HepG2 (cell line): Measurements from ENCODE around the gene LRR1. TPM values are rescaled to one million over a fixed set of nuclear protein-coding genes. Genes with fewer than 3 reads are reported as not detected.

Experiments used
- GTF3A ChIP-seq: sonication (generic); formaldehyde crosslinking; conservative IDR thresholded peaks from 2 replicates; pipeline ENCODE4 v1.4.0; 2020; ENCODE audit warnings: mild to moderate bottlenecking, missing genetic modification reagents
- HDAC2 ChIP-seq: sonication (generic); formaldehyde crosslinking; IDR thresholded peaks from 2 replicates; pipeline ENCODE4 v1.4.0; 2020; ENCODE audit warnings: missing genetic modification reagents
- HOXA9 ChIP-seq: sonication (generic); formaldehyde crosslinking; IDR thresholded peaks from 2 replicates; pipeline ENCODE4 v1.8.1; 2022; ENCODE audit warnings: missing genetic modification reagents, mild to moderate bottlenecking, moderate library complexity, borderline replicate concordance
- KIAA2018 ChIP-seq: sonication (generic); formaldehyde crosslinking; IDR thresholded peaks from 2 replicates; pipeline ENCODE4 v1.5.0; 2020; ENCODE audit warnings: mild to moderate bottlenecking, missing genetic modification reagents, borderline replicate concordance
- MXI1 ChIP-seq: IDR thresholded peaks from 3 replicates; pipeline ENCODE4 v1.6.1; 2012; ENCODE audit warnings: low read depth, low read length, inconsistent platforms, borderline replicate concordance
- NFKBIZ ChIP-seq: IDR thresholded peaks from 2 replicates; pipeline ENCODE4 v1.6.1; 2018; ENCODE audit warnings: missing genetic modification reagents, missing compliant biosample characterization
- PAX8 ChIP-seq: sonication (generic); formaldehyde crosslinking; IDR thresholded peaks from 2 replicates; pipeline ENCODE4 v1.8.0; 2022; ENCODE audit warnings: mild to moderate bottlenecking, missing genetic modification reagents, borderline replicate concordance
- RBFOX2 ChIP-seq: fragments of 200-400 bp; formaldehyde crosslinking; IDR thresholded peaks from 2 replicates; pipeline ENCODE4 v1.6.1; 2017; ENCODE audit warnings: low read depth, mild to moderate bottlenecking, low read length
- ZBTB42 ChIP-seq: sonication (generic); formaldehyde crosslinking; IDR thresholded peaks from 2 replicates; pipeline ENCODE4 v1.5.0; 2020; ENCODE audit warnings: mild to moderate bottlenecking, missing genetic modification reagents
- ZFP36L2 ChIP-seq: sonication (generic); formaldehyde crosslinking; IDR thresholded peaks from 2 replicates; pipeline ENCODE4 v1.4.0; 2020; ENCODE audit warnings: missing genetic modification reagents
- ZNF234 ChIP-seq: sonication (generic); formaldehyde crosslinking; conservative IDR thresholded peaks from 2 replicates; pipeline ENCODE4 v1.5.1; 2020; ENCODE audit warnings: mild to moderate bottlenecking, missing genetic modification reagents
- ZNF296 ChIP-seq: sonication (generic); formaldehyde crosslinking; conservative IDR thresholded peaks from 2 replicates; pipeline ENCODE4 v1.5.0; 2020; ENCODE audit warnings: mild to moderate bottlenecking, missing genetic modification reagents
- ZNF34 ChIP-seq: sonication (generic); formaldehyde crosslinking; IDR thresholded peaks from 2 replicates; pipeline ENCODE4 v1.4.0; 2020; ENCODE audit warnings: mild to moderate bottlenecking, missing genetic modification reagents, borderline replicate concordance
- ZNF614 ChIP-seq: IDR thresholded peaks from 2 replicates; pipeline ENCODE4 v1.6.1; 2018; ENCODE audit warnings: missing biosample characterization, missing genetic modification reagents, inconsistent platforms, borderline replicate concordance
- ZZZ3 ChIP-seq: sonication (generic); formaldehyde crosslinking; IDR thresholded peaks from 2 replicates; pipeline ENCODE4 v1.4.0; 2020; ENCODE audit warnings: missing genetic modification reagents, mild to moderate bottlenecking, borderline replicate concordance
- polyA plus RNA-seq, 8 experiments: library from polyadenylated mRNA; depleted of rRNA in 3 of 8; stranded (reverse) in 7 of 8; unstranded in 1 of 8; fragments of >200 nt; fragmentation: Illumina TruSeq in 4 of 8; extraction: Trizol in 4 of 8; gene quantifications; 2 replicates each; pipeline versions ENCODE4 v1.2.1 to v1.2.3, GENCODE V29; 2011 to 2016; ENCODE audit warnings: low read depth in 4 of 8, missing spikeins in 1 of 8, mixed read lengths in 1 of 8; ENCODE audit not compliant: insufficient read depth in 1 of 8
- total RNA-seq, 5 experiments: library from RNA; depleted of rRNA; stranded (reverse); fragments of >200 nt; fragmentation: Illumina TruSeq; extraction: Trizol; gene quantifications; 2 replicates each; pipeline ENCODE4 v1.2.3, GENCODE V29; 2016; ENCODE audit warnings: low read depth in 1 of 5
- TF ChIP-seq, protein P1 (sequence below): sonication (generic); formaldehyde crosslinking; IDR thresholded peaks from 2 replicates; pipeline ENCODE4 v1.4.0; 2020; ENCODE audit warnings: missing genetic modification reagents, borderline replicate concordance

LRR1 gene
- total and polyA plus RNA-seq, 2 of the 13 experiments (the other 11 are each of a cell fraction or from before 2014, with no cell fraction given), result 7.0 to 36.2 TPM

DNA sequence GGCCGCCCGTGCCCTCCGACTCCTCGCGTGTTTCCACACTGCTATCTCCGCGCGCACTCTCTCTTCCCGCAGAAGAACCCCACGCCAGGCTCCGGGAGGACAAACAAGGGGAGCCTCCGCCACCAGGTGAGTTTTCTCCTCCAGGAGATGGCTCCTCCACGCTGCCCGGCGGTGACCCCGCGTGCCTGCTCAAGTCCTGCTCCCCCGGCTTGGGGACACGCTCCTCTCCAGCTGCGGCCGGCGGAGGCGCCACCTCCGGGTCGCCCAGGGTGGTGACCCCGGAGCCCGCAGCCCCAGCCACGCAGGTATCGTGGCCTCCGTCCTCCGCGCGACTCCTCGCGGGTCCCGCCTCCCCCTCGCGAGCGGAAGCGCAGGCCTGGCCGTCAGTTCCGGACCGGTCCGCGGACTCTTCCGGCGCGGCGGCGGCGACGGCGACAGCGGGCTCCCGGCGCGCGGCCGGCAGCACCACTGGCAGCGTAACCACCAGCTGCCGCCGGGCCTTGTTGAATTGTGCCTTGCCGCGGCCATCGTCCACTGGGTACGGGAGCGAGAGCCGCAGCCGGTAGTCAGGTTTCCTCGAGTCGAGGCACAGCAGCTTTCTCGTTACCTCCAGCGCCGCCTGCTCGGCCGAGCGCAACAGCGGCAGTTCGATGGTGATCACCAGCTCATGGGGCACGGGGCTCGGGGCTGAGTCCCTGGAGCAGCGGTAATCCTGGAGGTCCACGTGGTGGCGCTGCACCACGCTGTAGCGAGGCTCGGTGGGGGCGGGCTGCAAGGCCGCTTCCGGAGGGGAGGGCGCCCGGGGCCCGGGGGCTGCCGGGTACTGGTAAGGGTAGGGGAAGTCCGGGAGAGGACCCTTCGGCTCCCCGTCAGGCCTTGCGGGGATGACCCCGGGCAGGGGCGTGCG, 35.2 kb downstream of the LRR1 start (continued):
- TF ChIP-seq GTF3A (CRISPR knock-in tag) (peak; percentile 90; the same call in 1 of the 2 replicates), RBFOX2 (peak; percentile 97), KIAA2018 (CRISPR knock-in tag) (no peak; the same call in 1 of the 2 replicates), MXI1 (peak; percentile 76; the same call in 2 of the 3 replicates), ZNF614 (no peak), NFKBIZ (CRISPR knock-in tag) (no peak), ZNF234 (no peak), ZZZ3 (CRISPR knock-in tag) (no peak), ZNF34 (CRISPR knock-in tag) (0 out of 2 replicates have a peak, but pooled peaks have one; percentile 29), ZBTB42 (CRISPR knock-in tag) (peak; percentile 58; the same call in 1 of the 2 replicates), PAX8 (CRISPR knock-in tag) (peak; percentile 25; the same call in 1 of the 2 replicates), HOXA9 (peak; percentile 79), ZNF296 (CRISPR knock-in tag) (peak; percentile 79; the same call in 1 of the 2 replicates), ZFP36L2 (CRISPR knock-in tag) (no peak), HDAC2 (CRISPR knock-in tag) (peak; percentile 48; the same call in 1 of the 2 replicates)
- TF ChIP-seq, protein P1, sequence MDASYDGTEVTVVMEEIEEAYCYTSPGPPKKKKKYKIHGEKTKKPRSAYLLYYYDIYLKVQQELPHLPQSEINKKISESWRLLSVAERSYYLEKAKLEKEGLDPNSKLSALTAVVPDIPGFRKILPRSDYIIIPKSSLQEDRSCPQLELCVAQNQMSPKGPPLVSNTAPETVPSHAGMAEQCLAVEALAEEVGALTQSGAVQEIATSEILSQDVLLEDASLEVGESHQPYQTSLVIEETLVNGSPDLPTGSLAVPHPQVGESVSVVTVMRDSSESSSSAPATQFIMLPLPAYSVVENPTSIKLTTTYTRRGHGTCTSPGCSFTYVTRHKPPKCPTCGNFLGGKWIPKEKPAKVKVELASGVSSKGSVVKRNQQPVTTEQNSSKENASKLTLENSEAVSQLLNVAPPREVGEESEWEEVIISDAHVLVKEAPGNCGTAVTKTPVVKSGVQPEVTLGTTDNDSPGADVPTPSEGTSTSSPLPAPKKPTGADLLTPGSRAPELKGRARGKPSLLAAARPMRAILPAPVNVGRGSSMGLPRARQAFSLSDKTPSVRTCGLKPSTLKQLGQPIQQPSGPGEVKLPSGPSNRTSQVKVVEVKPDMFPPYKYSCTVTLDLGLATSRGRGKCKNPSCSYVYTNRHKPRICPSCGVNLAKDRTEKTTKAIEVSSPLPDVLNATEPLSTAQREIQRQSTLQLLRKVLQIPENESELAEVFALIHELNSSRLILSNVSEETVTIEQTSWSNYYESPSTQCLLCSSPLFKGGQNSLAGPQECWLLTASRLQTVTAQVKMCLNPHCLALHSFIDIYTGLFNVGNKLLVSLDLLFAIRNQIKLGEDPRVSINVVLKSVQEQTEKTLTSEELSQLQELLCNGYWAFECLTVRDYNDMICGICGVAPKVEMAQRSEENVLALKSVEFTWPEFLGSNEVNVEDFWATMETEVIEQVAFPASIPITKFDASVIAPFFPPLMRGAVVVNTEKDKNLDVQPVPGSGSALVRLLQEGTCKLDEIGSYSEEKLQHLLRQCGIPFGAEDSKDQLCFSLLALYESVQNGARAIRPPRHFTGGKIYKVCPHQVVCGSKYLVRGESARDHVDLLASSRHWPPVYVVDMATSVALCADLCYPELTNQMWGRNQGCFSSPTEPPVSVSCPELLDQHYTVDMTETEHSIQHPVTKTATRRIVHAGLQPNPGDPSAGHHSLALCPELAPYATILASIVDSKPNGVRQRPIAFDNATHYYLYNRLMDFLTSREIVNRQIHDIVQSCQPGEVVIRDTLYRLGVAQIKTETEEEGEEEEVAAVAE, result no peak
